Smooth muscle cell (in vitro differentiated cells): ENCODE measurements around the gene CSNK1A1. TPM values are rescaled to one million over a fixed set of nuclear protein-coding genes. Genes with fewer than 3 reads are reported as not detected.

Experiments used
- DNase-seq: peaks from one replicate; lab custom pipeline; 2025; ENCODE audit not compliant: unreplicated experiment; lab: John Stamatoyannopoulos, UW
- H2AFZ ChIP-seq: fragments of 200-600 bp; sonication (generic); 2 replicates; pipeline ENCODE4 v1.6.0; 2016; ENCODE audit warnings: antibody characterized with exemption, low read depth, mild to moderate bottlenecking
- H3F3A ChIP-seq: fragments of 200-600 bp; sonication (generic); 2 replicates; pipeline ENCODE4 v1.6.0; 2017; ENCODE audit warnings: antibody characterized with exemption, low read depth
- H3K27ac ChIP-seq: fragments of 200-600 bp; sonication (generic); 2 replicates; pipeline ENCODE4 v1.5.1; 2016; ENCODE audit warnings: low read depth, mild to moderate bottlenecking
- H3K27me3 ChIP-seq: fragments of 200-600 bp; sonication (generic); 2 replicates; pipeline ENCODE4 v1.6.1; 2016; ENCODE audit warnings: low read depth, mild to moderate bottlenecking
- H3K36me3 ChIP-seq: fragments of 200-600 bp; sonication (generic); 2 replicates; pipeline ENCODE4 v1.5.1; 2016; ENCODE audit warnings: low read depth
- H3K4me1 ChIP-seq: fragments of 200-600 bp; sonication (generic); 2 replicates; pipeline ENCODE4 v1.5.1; 2016; ENCODE audit warnings: low read depth
- H3K4me2 ChIP-seq: fragments of 200-600 bp; sonication (generic); 2 replicates; pipeline ENCODE4 v1.6.0; 2016; ENCODE audit warnings: mild to moderate bottlenecking
- H3K4me3 ChIP-seq: fragments of 200-600 bp; sonication (generic); 2 replicates; pipeline ENCODE4 v1.5.1; 2016; ENCODE audit warnings: mild to moderate bottlenecking
- H3K79me2 ChIP-seq: fragments of 200-600 bp; sonication (generic); 2 replicates; pipeline ENCODE4 v1.6.0; 2016; ENCODE audit warnings: low read depth, mild to moderate bottlenecking
- H3K9ac ChIP-seq: fragments of 200-600 bp; sonication (generic); 2 replicates; pipeline ENCODE4 v1.6.0; 2016; ENCODE audit warnings: low read depth
- H3K9me3 ChIP-seq: fragments of 200-600 bp; sonication (generic); replicated peaks from 2 replicates; pipeline ENCODE4 v1.5.1; 2016; ENCODE audit warnings: low read depth
- H4K20me1 ChIP-seq: fragments of 200-600 bp; sonication (generic); 2 replicates; pipeline ENCODE4 v1.6.0; 2016; ENCODE audit warnings: low read depth
- WGBS: methylation state at CpG from one replicate; pipeline ENCODE4 v1.1.7; 2016; ENCODE audit warnings: low lambda C conversion rate; 5-methylcytosine and 5-hydroxymethylcytosine counted together
- polyA plus RNA-seq: library from polyadenylated mRNA; unstranded; fragments of >200 nt; fragmentation: Nextera tagmentation; extraction: Ambion mirVana; gene quantifications from 2 replicates; pipeline ENCODE4 v1.2.1, GENCODE V29; 2016
- total RNA-seq: library from RNA; depleted of rRNA; stranded (reverse); fragments of >200 nt; gene quantifications from 2 replicates; pipeline ENCODE4 v1.2.3, GENCODE V29; 2014
- TF ChIP-seq, protein P1 (sequence below): fragments of 200-600 bp; sonication (generic); IDR thresholded peaks from 2 replicates; pipeline ENCODE4 v1.5.1; 2017; ENCODE audit warnings: borderline replicate concordance, mild to moderate bottlenecking, antibody characterized with exemption; ENCODE audit not compliant: insufficient read depth, poor library complexity, severe bottlenecking

The CSNK1A1 gene
- total and polyA plus RNA-seq, 2 experiments from 2014 or later = 129 to 294 TPM

- H3K4me3 ChIP-seq = no peak overlapping the region
- H3K9ac ChIP-seq = peak overlapping the region; percentile 85
- no peaks in the 10 kb centered on the region for H3K79me2 ChIP-seq
- no peaks in the 10 kb centered on the region for H4K20me1 ChIP-seq
- no peak overlapping the region for H2AFZ ChIP-seq
- H3F3A ChIP-seq = peaks cover 31% of the 10 kb centered on the region
- no peaks in the 10 kb centered on the region for H3K36me3 ChIP-seq
- no peaks in the 10 kb centered on the region for H3K9me3 ChIP-seq
- H3K27ac ChIP-seq = peak overlapping the region; percentile 98
- peak overlapping the region; percentile 66 for H3K4me2 ChIP-seq
- TF ChIP-seq, protein P1, sequence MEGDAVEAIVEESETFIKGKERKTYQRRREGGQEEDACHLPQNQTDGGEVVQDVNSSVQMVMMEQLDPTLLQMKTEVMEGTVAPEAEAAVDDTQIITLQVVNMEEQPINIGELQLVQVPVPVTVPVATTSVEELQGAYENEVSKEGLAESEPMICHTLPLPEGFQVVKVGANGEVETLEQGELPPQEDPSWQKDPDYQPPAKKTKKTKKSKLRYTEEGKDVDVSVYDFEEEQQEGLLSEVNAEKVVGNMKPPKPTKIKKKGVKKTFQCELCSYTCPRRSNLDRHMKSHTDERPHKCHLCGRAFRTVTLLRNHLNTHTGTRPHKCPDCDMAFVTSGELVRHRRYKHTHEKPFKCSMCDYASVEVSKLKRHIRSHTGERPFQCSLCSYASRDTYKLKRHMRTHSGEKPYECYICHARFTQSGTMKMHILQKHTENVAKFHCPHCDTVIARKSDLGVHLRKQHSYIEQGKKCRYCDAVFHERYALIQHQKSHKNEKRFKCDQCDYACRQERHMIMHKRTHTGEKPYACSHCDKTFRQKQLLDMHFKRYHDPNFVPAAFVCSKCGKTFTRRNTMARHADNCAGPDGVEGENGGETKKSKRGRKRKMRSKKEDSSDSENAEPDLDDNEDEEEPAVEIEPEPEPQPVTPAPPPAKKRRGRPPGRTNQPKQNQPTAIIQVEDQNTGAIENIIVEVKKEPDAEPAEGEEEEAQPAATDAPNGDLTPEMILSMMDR = no peak
- no peaks in the 10 kb centered on the region for H3K27me3 ChIP-seq
- no peak for DNase-seq
- peaks cover 21% of the 10 kb centered on the region for H3K4me1 ChIP-seq
- 67% methylated on average over 10 of the region's 10 CpGs for WGBS
These were observed 97.4 kb downstream of the CSNK1A1 start for GRCh38 chr5:149453618-149454415.

- Histone ChIP-seq H3K4me3 (no peak overlapping the region), H3K27ac (peak overlapping the region; percentile 98), H4K20me1 (no peaks in the 10 kb centered on the region), H3K79me2 (no peaks in the 10 kb centered on the region), H3K4me2 (peak overlapping the region; percentile 66), H3K36me3 (no peaks in the 10 kb centered on the region), H3F3A (peaks cover 35% of the 10 kb centered on the region), H2AFZ (no peak overlapping the region), H3K4me1 (peaks cover 21% of the 10 kb centered on the region), H3K27me3 (no peaks in the 10 kb centered on the region), H3K9me3 (no peaks in the 10 kb centered on the region), H3K9ac (peak overlapping the region; percentile 85)
- DNase-seq = peak; percentile 45
- 25% methylated on average over 16 of the region's 16 CpGs for WGBS
- TF ChIP-seq, protein P1 = no peak
These were observed 98.3 kb downstream of the CSNK1A1 start for GRCh38 chr5:149452665-149453617.

- no peaks in the 10 kb centered on the region for H3K36me3 ChIP-seq
- peaks cover 21% of the 10 kb centered on the region for H3K4me1 ChIP-seq
These were observed 99.1 kb downstream of the CSNK1A1 start for GRCh38 chr5:149452007-149452664.

More at GRCh38 chr5:149452007-149452664, 99.1 kb downstream of the CSNK1A1 start:
- H3K27me3 ChIP-seq = no peaks in the 10 kb centered on the region
- no peak overlapping the region for H3K4me3 ChIP-seq
- TF ChIP-seq, protein P1 = no peak
- H3K79me2 ChIP-seq = no peaks in the 10 kb centered on the region
- H3K9me3 ChIP-seq = no peaks in the 10 kb centered on the region
- no peak for DNase-seq
- peaks cover 37% of the 10 kb centered on the region for H3F3A ChIP-seq
- no peaks in the 10 kb centered on the region for H4K20me1 ChIP-seq
- no peak overlapping the region for H2AFZ ChIP-seq
- H3K9ac ChIP-seq = peak overlapping the region; percentile 85
- peak overlapping the region; percentile 98 for H3K27ac ChIP-seq
- peak overlapping the region; percentile 66 for H3K4me2 ChIP-seq
- WGBS = 9% methylated on average over 11 of the region's 11 CpGs
